Endothelial cell of umbilical vein (primary cell): ENCODE data around the gene BRK1.

ENCODE experiments used
- MYC ChIP-seq: IDR thresholded peaks from one replicate; pipeline ENCODE4 v1.6.1; 2011; ENCODE audit warnings: mild to moderate bottlenecking, low read depth, low read length
- POLR2A ChIP-seq: IDR thresholded peaks from 2 replicates; pipeline ENCODE4 v1.6.1; 2012; ENCODE audit warnings: low read depth, mild to moderate bottlenecking, control low read depth, low read length

DNA sequence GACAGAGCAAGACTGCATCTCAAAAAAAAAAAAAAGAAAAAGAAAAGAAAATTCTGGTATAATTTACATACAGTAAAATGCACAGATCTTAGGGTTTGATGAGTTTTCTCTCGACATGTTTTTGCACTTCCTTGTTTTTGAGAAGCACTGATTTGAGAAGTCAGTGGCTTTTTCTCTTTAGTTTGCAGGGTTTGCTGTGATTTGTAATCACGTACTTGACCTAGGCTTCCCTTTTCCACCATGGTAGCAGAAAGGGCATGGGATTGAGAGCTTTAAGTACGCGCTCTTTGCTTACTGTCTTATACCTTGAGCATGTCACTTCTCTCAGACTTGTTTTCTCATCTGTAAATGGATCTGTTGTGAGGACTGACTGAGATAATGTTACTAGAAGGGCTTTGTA, 30.2 kb downstream of the BRK1 start:
- TF ChIP-seq MYC: no peak
- no peak for TF ChIP-seq POLR2A
